B cell (primary cell): ENCODE results near the gene PGAM2.

ENCODE experiments used
- CTCF ChIP-seq: fragments of 200-600 bp; IDR thresholded peaks from one replicate; pipeline ENCODE4 v1.8.0; 2022; ENCODE audit warnings: antibody characterized with exemption, mild to moderate bottlenecking
- EZH2 ChIP-seq: IDR thresholded peaks from 2 replicates; pipeline ENCODE4 v1.6.1; 2012; ENCODE audit warnings: borderline replicate concordance, low read depth, mild to moderate bottlenecking, moderate library complexity, low read length; ENCODE audit not compliant: insufficient read depth, poor library complexity, severe bottlenecking

GRCh38 chr7:44066111-44066460 is 719 bp upstream of the PGAM2 start:
- TF ChIP-seq CTCF, result no peak
- no peak for TF ChIP-seq EZH2
